ENCODE results near the gene ARHGAP20. TPM values are rescaled to one million over a fixed set of nuclear protein-coding genes. Genes with fewer than 3 reads are reported as not detected.

ARHGAP20 gene
- total and polyA plus RNA-seq, 2 experiments from 2014 or later: 0.31 TPM; not detected in 1

- TF ChIP-seq ZNF462 (CRISPR knock-in tag; IDR thresholded peaks at IDR 0.05) (no peak), ZNF331 (CRISPR knock-in tag; IDR thresholded peaks at IDR 0.05; ENCODE audit: low read depth) (no peak), JUNB (IDR thresholded peaks at IDR 0.05; ENCODE audit: unreplicated experiment) (no peak), ETS1 (IDR thresholded peaks at IDR 0.05) (no peak), CREB1 (CRISPR knock-in tag; IDR thresholded peaks at IDR 0.05; ENCODE audit: low read depth) (no peak), NANOG (IDR thresholded peaks at IDR 0.05; ENCODE audit: borderline replicate concordance) (no peak)
Observed at GRCh38 chr11:110600322-110600721, 111.9 kb downstream of the ARHGAP20 start (continued).

GRCh38 chr11:110599207-110599606, 113.0 kb downstream of the ARHGAP20 start:
- no peak overlapping the region for H3K27ac ChIP-seq (ENCODE audit: low read depth)
- no peak for TF ChIP-seq POLR2AphosphoS5 (IDR thresholded peaks at IDR 0.05; ENCODE audit: low read depth)
- no peak for TF ChIP-seq STAT1 (IDR thresholded peaks at IDR 0.05; ENCODE audit: unreplicated experiment)
- TF ChIP-seq CTCF (conservative IDR thresholded peaks at IDR 0.05; ENCODE audit: low read depth in 2 of 2): no peak
- TF ChIP-seq ETS1 (IDR thresholded peaks at IDR 0.05): no peak
- no peak for TF ChIP-seq CREB1 (CRISPR knock-in tag; IDR thresholded peaks at IDR 0.05; ENCODE audit: low read depth)
- TF ChIP-seq ZNF114 (CRISPR knock-in tag; IDR thresholded peaks at IDR 0.05): no peak
- no peak for TF ChIP-seq NANOG (IDR thresholded peaks at IDR 0.05; ENCODE audit: borderline replicate concordance)
- no peak for TF ChIP-seq JUNB (IDR thresholded peaks at IDR 0.05; ENCODE audit: unreplicated experiment)
- TF ChIP-seq ZNF331 (CRISPR knock-in tag; IDR thresholded peaks at IDR 0.05; ENCODE audit: low read depth): no peak
- TF ChIP-seq EZH2 (IDR thresholded peaks at IDR 0.05; ENCODE audit: low read depth, unreplicated experiment): no peak
- TF ChIP-seq EZH2phosphoT487 (IDR thresholded peaks at IDR 0.05; ENCODE audit: unreplicated experiment): no peak

More at GRCh38 chr11:110599207-110599606, 113.0 kb downstream of the ARHGAP20 start:
- peaks cover 16% of the 10 kb centered on the region for H3K9me3 Mint-ChIP-seq
- DNase-seq (ENCODE audit: low spot score): no peak
- Histone ChIP-seq H3K4me3 (no peak overlapping the region), H3F3A (replicated peaks; ENCODE audit: low read depth) (no peaks in the 10 kb centered on the region), H3K9me2 (ENCODE audit: insufficient read depth) (no peaks in the 10 kb centered on the region), H3K36me3 (ENCODE audit: insufficient read depth) (no peaks in the 10 kb centered on the region), H3K4me2 (no peak overlapping the region), H4K20me1 (replicated peaks; ENCODE audit: insufficient read depth) (no peaks in the 10 kb centered on the region), H2AFZ (no peak overlapping the region), H3K79me2 (replicated peaks; ENCODE audit: insufficient read depth) (no peaks in the 10 kb centered on the region), H3K4me1 (ENCODE audit: insufficient read depth) (no peaks in the 10 kb centered on the region), H3K27me3 (ENCODE audit: insufficient read depth) (no peaks in the 10 kb centered on the region)
- no peaks in the 10 kb centered on the region for H3K4me1 Mint-ChIP-seq
- ATAC-seq: no peak
- H3K27ac Mint-ChIP-seq: no peak overlapping the region
- no peaks in the 10 kb centered on the region for H3K27me3 Mint-ChIP-seq (ENCODE audit: insufficient read depth, low read depth, poor library complexity)
- H3K36me3 Mint-ChIP-seq (ENCODE audit: low read depth): no peaks in the 10 kb centered on the region; the same call in 2 of the 3 replicates
- no peak overlapping the region for H3K4me3 Mint-ChIP-seq

Data from GM23338 (cell line).